Measurements from ENCODE around the gene STAT3. TPM values are rescaled to one million over a fixed set of nuclear protein-coding genes. Genes with fewer than 3 reads are reported as not detected.

Gene STAT3
- total and polyA plus RNA-seq, 2 donors (not counting 1 experiment from before 2014, with no cell fraction given) = 50.1 to 140 TPM

DNA sequence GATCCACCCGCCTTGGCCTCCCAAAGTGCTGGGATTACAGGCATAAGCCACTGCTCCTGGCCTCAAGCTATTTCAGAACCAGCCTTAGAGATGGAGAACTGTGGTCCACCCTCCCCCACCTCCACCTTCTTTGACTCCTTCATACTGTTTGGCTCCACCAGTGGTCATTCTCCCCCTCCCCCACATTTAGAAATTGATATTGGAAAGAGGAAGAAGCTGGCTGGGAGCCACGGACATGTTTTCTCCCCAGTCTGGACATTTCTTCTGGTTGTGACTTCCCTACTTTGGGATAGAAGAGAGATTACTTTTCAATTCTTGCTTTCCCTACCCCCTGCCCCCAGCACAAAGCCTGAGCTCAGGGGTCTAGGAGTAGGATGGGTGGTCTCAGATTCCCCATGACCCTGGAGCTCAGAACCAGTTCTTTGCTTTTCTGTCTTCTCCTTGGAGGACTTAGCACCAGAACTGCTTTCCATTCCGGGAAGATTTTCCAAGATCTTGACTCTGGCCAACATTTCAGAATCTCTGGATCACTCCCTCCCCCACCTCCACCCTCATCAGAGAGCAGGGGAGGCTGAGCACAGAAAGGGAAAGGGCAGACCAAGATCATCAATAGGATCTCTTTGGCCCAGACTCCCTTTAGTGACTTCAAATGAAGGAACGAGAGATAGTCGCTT is 18.5 kb upstream of the STAT3 start:
- Histone ChIP-seq H3K9me3 (ENCODE audit: control extremely low read depth in 1 of 3, control insufficient read depth in 2 of 3, insufficient read depth in 1 of 3, low read length in 2 of 3) (no peaks in the 10 kb centered on the region), H3K4me1 (ENCODE audit: control insufficient read depth in 2 of 2, insufficient read depth in 2 of 2, low read length in 2 of 2) (peaks cover 2 to 16% of the 10 kb centered on the region in 2 donors), H3K36me3 (replicated peaks in 1 of 2; ENCODE audit: control extremely low read depth in 1 of 2, control insufficient read depth in 1 of 2, extremely low read depth in 1 of 2, insufficient read depth in 2 of 2, low read length in 1 of 2) (no peaks in the 10 kb centered on the region), H3K27ac (ENCODE audit: low read length in 2 of 2) (no peak overlapping the region), H4K20me1 (ENCODE audit: control insufficient read depth, insufficient read depth, low read length, poor library complexity, severe bottlenecking) (no peaks in the 10 kb centered on the region), H3K27me3 (replicated peaks in 1 of 4; ENCODE audit: control extremely low read depth in 1 of 4, control insufficient read depth in 3 of 4, insufficient read depth in 4 of 4, low read length in 3 of 4) (peaks cover 0 to 10% (median 2%) of the 10 kb centered on the region in 4 experiments), H3K4me3 (ENCODE audit: control extremely low read depth in 1 of 5, extremely low read depth in 1 of 5, insufficient read depth in 1 of 5, low read depth in 2 of 5, low read length in 4 of 5) (no peak overlapping the region), H3K79me2 (ENCODE audit: control insufficient read depth, insufficient read depth, low read length) (no peaks in the 10 kb centered on the region), H3K9ac (ENCODE audit: low read length) (no peak overlapping the region), H2AFZ (ENCODE audit: insufficient read depth, low read depth, low read length, poor library complexity, severe bottlenecking) (no peak overlapping the region), H3K4me2 (replicated peaks; ENCODE audit: low read depth, low read length, poor library complexity, severe bottlenecking) (no peak overlapping the region)
- Mint-ChIP-seq H3K4me1 (peaks cover 13% of the 10 kb centered on the region), H3K27me3 (peaks cover 5% of the 10 kb centered on the region), H3K27ac (no peak overlapping the region), H3K9me3 (ENCODE audit: insufficient read depth) (no peaks in the 10 kb centered on the region), H3K4me3 (no peak overlapping the region)
- no peak for DNase-seq
- intact Hi-C loops (cut with micrococcal nuclease) = loop anchor here (1.0 to 5.0 kb wide), 6 partner anchors 18 to 184 kb away; partner anchors contain the start of gene STAT3
- no peak for ATAC-seq (ENCODE audit: low read depth)
- 100% methylated on average over 4 of the region's 5 CpGs for WGBS (ENCODE audit: insufficient coverage)
- CTCF ChIA-PET = interaction anchor here (0.6 to 10.7 kb wide), 55 partner anchors 8 to 755 kb away, joined by 3 to 546 read pairs (median 4); partner anchors contain the start of genes CAVIN1, KCNH4, RETREG3 and STAT3
- POLR2A ChIA-PET = interaction anchor here (0.5 to 1.5 kb wide), 9 partner anchors 18 to 542 kb away, joined by 3 to 9 read pairs (median 4); partner anchors contain the start of genes CNP, KLHL11 and STAT3
- TF ChIP-seq EZH2 (IDR thresholded peaks at IDR 0.05; ENCODE audit: borderline replicate concordance, insufficient read depth, low read depth, low read length, poor library complexity, severe bottlenecking) = no peak
- no peak for TF ChIP-seq CTCF (IDR thresholded peaks at IDR 0.05)

Data from B cell (primary cell).